Measurements from ENCODE around the gene TMEM250. TPM values are rescaled to one million over a fixed set of nuclear protein-coding genes. Genes with fewer than 3 reads are reported as not detected.

TMEM250 gene
- total and polyA plus RNA-seq, 3 donors from 2014 or later, result 29.4 to 73.0 (median 57.8) TPM

DNA sequence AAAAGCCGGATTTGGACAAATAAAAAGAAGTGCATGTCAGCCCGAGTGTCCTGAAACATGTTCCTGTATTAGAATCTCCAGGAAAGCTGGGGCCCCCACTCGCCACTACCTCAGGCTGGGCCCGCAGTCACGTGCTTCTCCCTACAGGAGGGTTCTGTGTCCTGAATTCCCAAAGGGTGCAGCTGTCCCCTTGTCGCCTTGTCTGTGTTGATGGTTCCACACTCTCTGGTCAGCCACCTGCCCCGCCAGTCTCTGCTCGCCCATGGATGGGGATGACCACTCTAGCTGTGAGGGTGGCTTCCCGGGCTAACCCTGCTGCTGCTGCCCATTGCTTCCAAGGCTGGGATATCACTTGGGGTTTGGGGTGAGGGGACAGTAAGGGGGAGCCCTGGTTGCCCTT, 3.1 kb upstream of the TMEM250 start:
- Histone ChIP-seq H3K36me3 (ENCODE audit: low read depth, missing control alignments) (no peaks in the 10 kb centered on the region), H3K27ac (no peak overlapping the region), H3K9me3 (no peaks in the 10 kb centered on the region), H3K27me3 (no peaks in the 10 kb centered on the region), H3K4me1 (peaks cover 21% of the 10 kb centered on the region), H3K4me3 (no peak overlapping the region)
- DNase-seq, result no peak
- no peak for TF ChIP-seq CTCF (IDR thresholded peaks at IDR 0.05)
- TF ChIP-seq POLR2A (IDR thresholded peaks at IDR 0.05), result no peak
- intact Hi-C loops (cut with DNase I; ENCODE audit: low total_unique reads), result no loop called here
- 86% methylated on average over 5 to 9 of the region's 9 CpGs for WGBS, 2 donors

DNA sequence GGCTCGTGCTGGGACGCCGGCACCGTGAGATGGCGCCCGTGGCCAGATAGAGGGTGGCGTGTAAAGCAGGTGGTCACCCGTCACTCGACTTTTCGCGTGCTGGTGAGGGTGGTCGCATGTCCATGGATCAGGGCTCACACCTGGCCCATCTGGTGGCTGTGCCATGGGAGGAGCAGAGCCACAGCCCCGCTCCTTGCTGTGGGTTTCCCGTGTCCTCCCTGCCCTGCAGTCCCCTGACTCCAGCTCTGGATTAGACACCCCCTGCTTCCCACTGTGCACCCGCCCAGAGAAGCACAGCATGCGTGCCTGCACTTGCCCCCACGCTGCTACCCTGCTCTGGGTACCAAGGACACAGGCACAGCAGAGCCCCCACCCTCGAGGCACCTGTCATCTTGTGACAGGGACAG, 1.8 kb upstream of the TMEM250 start:
- intact Hi-C loops (cut with DNase I; ENCODE audit: low total_unique reads), result no loop called here
- WGBS, 2 donors, result 78 to 80% methylated on average over 17 to 18 of the region's 18 CpGs

DNA sequence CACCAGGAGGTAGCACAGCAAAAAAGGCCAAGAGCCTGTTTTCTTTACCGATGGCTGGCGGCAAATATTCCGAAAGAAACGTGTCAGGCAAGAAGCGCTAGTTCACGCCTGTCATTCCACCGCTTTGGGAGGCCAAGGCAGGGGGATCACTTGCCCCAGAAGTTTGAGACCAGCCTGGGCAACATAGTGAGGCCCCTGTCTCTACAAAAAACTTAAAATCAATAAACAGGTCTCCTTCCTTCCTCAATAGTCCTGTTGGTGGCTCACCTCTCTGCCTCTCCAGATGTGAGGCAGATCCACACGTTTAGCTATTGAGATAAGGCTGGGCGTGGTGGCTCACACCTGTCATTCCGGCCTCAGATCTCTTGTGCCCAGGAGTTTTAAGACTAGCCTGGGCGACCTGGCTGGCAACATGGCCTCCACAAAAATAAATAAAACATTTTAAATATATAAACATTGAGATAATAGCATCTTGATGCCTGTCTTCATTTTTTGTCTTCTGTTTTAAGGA, 1.3 kb upstream of the TMEM250 start:
- Histone ChIP-seq H3K4me1 (peaks cover 21% of the 10 kb centered on the region), H3K27ac (peak overlapping the region; percentile 84 to 96), H3K4me3 (peak overlapping the region in 1 of 2 donors; percentile 80), H3K27me3 (no peaks in the 10 kb centered on the region), H3K9me3 (no peaks in the 10 kb centered on the region), H3K36me3 (ENCODE audit: low read depth, missing control alignments) (no peaks in the 10 kb centered on the region)
- DNase-seq, result no peak
- no peak for TF ChIP-seq POLR2A (IDR thresholded peaks at IDR 0.05)
- no peak for TF ChIP-seq CTCF (IDR thresholded peaks at IDR 0.05)
- 48 to 49% methylated on average over 7 to 11 of the region's 11 CpGs for WGBS, 2 donors
- intact Hi-C loops (cut with DNase I; ENCODE audit: low total_unique reads), result loop anchor here (5.0 kb wide), 1 partner anchor 153 kb away; no protein-coding TSS in a partner anchor

More for the DNA sequence above, 1.8 kb upstream of the TMEM250 start:
- no peak for DNase-seq
- Histone ChIP-seq H3K36me3 (ENCODE audit: low read depth, missing control alignments) (no peaks in the 10 kb centered on the region), H3K4me1 (peaks cover 21% of the 10 kb centered on the region), H3K27me3 (no peaks in the 10 kb centered on the region), H3K27ac (no peak overlapping the region), H3K9me3 (no peaks in the 10 kb centered on the region), H3K4me3 (no peak overlapping the region)
- TF ChIP-seq CTCF (IDR thresholded peaks at IDR 0.05), result no peak
- no peak for TF ChIP-seq POLR2A (IDR thresholded peaks at IDR 0.05)

DNA sequence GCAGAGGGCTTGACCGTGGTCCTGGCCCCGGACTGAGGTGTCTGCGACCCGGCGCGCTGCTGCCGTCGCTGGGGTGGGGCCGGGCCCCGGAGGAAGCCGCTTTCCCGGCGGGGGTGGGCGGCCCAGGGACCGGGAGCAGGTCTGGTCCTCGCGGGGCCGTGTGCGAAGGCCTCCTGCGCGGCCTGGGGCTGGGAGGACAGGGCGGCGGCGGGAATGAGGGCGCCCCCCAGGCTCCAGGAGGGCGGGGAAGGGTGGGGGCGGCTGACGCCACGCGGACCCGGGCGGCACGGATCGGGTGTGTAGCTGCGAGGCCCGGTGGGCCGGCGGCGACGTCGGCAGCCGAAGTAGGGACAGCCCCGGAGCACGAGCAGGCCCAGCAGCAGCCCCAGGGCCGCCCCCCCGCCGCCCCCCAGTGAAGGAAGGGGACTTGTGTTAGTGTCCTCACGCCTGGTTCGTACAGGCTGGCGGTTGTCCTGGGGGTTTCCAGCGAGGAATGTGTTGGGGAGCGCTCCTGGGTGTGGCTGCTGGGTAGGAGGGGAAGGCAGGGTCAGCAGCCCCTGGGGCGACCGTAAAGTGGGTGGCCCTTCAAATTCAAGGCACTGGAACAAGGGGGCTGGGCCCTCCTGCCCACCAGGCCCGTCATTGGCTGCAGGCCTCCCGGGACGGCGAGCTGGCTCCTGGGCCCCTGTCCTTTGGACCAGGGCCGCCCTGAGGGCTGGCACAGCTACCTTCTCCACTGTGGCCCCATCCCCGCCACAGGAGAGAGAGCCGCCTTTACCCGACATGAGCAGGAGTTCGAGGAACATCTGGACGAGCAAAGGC, 597 bp upstream of the TMEM250 start:
- intact Hi-C loops (cut with DNase I; ENCODE audit: low total_unique reads), result loop anchor here (5.0 kb wide), 1 partner anchor 152 kb away; no protein-coding TSS in a partner anchor
- 1% methylated on average over 50 of the region's 64 CpGs; no CpG with 5 or more reads in 1 of the 2 donors for WGBS, 2 donors
- TF ChIP-seq CTCF (IDR thresholded peaks at IDR 0.05) (no peak), POLR2A (IDR thresholded peaks at IDR 0.05) (peak; percentile 74)

More for the DNA sequence above, 597 bp upstream of the TMEM250 start:
- H3K27me3 ChIP-seq, result no peaks in the 10 kb centered on the region
- peak overlapping the region; percentile 80 to 86 for H3K4me3 ChIP-seq
- DNase-seq, result peak; percentile 34
- peaks cover 21% of the 10 kb centered on the region for H3K4me1 ChIP-seq
- no peaks in the 10 kb centered on the region for H3K36me3 ChIP-seq (ENCODE audit: low read depth, missing control alignments)
- H3K27ac ChIP-seq, result peak overlapping the region; percentile 84 to 96
- no peaks in the 10 kb centered on the region for H3K9me3 ChIP-seq

Measured in testis (tissue), 3 donors.